Natural killer cell treated with Interleukin-12 subunit alpha and Interleukin-12 subunit beta and Interleukin-15 and Interleukin-18, amount 100 ng/mL, for 72 hours (primary cell): Measurements from ENCODE around the gene COL6A1. TPM values are rescaled to one million over a fixed set of nuclear protein-coding genes. Genes with fewer than 3 reads are reported as not detected.

Source experiments
- ATAC-seq, 2 donors: fragments of 150-1000 bp; cut with Tn5 transposase in 1 of 2; sonication (Bioruptor Pico), chemical (Tn5 transposase) in 1 of 2; 2 replicates each; pipeline ENCODE4 v1.10.0; 2021
- DNase-seq: peaks from one replicate; pipeline ENCODE4 v3.0.0; 2022; ENCODE audit warnings: low spot score
- H3K27ac Mint-ChIP-seq, 2 donors: 1 replicate in 1 of 2; 2 replicates in 1 of 2; pipeline ENCODE4 v1.8.0; 2022; ENCODE audit warnings: mixed read lengths in 2 of 2, mild to moderate bottlenecking in 1 of 2, moderate library complexity in 1 of 2
- H3K27me3 Mint-ChIP-seq, 2 donors: 1 replicate in 1 of 2; 2 replicates in 1 of 2; pipeline ENCODE4 v1.8.0; 2022; ENCODE audit warnings: mixed read lengths in 2 of 2
- H3K36me3 Mint-ChIP-seq: one replicate; pipeline ENCODE4 v1.8.0; 2022; ENCODE audit warnings: mixed read lengths
- H3K4me1 Mint-ChIP-seq, 2 donors: 1 replicate in 1 of 2; 2 replicates in 1 of 2; pipeline ENCODE4 v1.8.0; 2022; ENCODE audit warnings: low read depth in 2 of 2, mixed read lengths in 2 of 2, mild to moderate bottlenecking in 1 of 2
- H3K4me3 Mint-ChIP-seq: one replicate; pipeline ENCODE4 v1.8.0; 2022; ENCODE audit warnings: mixed read lengths
- H3K9me3 Mint-ChIP-seq: 2 replicates; pipeline ENCODE4 v1.8.0; 2022; ENCODE audit warnings: mixed read lengths
- total RNA-seq, 2 donors: library from RNA; stranded (reverse); gene quantifications; one replicate each; pipeline ENCODE4 v1.2.3, GENCODE V29; 2022

COL6A1 gene
- total RNA-seq, 2 donors from 2014 or later = not detected

DNA sequence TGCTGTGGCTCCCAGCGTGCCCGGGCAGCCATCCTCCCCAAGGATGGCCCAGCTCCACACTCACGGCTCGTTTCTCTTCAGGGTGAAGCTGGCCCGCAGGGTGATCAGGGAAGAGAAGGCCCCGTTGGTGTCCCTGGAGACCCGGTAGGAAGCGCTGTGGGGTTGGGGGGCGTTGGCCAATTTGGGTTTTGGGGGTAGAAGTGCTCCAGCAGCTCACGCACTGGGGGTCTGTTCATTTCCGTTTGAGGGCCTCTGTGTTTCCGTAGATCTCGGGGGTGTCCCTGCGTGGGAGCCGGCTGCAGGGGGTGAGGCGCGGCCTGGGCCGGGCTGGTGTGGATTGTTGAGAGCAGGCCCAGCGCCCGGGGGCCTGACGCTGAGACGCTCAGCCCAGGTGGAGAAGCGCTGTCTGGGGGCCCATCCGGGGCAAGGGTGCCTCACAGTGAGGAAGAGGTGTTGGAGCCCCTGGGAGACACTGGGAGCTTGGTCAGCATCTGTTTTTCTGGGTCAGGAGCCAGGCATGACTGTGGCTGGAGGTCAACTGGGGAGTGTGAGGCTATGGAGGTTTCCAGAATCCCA is 12.6 kb downstream of the COL6A1 start:
- Mint-ChIP-seq H3K36me3 (no peaks in the 10 kb centered on the region), H3K9me3 (no peaks in the 10 kb centered on the region), H3K27ac (no peak overlapping the region), H3K27me3 (no peaks in the 10 kb centered on the region), H3K4me1 (no peaks in the 10 kb centered on the region), H3K4me3 (no peak overlapping the region)
- DNase-seq (no peak), ATAC-seq (no peak)

DNA sequence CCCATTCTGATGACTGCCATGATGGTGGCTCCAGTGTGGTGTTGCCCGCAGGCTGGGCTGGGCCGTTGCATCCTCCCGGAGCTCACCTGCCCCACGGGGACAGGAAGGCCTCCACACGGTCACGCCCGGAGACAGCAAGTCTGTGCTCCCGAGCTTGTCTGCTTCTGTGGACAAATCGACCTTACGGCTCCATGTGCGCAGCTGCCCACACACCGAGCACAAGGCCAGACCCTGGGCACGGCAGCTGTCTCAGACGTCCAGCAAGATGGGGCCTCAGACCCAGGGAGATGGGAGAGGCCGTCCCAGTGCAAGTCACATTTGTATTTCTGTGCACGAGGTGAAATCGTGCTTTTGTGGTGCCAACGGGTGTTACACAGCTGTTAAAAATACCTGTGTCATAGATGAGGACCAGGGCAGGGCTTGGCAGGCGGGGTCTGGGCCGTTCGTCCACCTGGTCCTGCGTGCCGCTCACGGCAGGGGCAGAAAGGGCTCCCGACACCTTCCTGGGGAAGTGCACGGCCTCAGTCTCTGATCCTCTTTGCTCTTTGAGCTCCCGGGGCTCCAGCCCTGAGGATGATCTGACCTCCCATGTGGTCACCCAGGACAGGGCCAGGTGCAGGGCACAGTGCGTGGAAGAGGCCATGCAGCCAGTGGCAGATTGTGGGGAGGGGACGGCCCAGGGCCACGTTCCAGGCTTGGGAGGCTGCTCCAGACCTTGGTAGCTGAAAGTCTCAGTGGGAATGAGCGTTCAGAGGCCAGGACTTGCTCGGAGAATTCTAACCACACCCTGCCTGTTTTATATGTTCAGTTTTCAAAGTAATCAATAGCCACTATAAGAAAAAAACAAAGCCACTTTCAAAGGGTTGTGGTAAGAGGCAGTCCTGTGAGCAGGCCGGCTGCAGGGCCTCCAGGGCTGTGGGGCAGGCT is 13.5 kb downstream of the COL6A1 start:
- Mint-ChIP-seq H3K4me1 (no peaks in the 10 kb centered on the region), H3K4me3 (no peak overlapping the region), H3K36me3 (no peaks in the 10 kb centered on the region), H3K27ac (no peak overlapping the region), H3K9me3 (no peaks in the 10 kb centered on the region), H3K27me3 (no peaks in the 10 kb centered on the region)
- peak; percentile 57 for DNase-seq
- no peak for ATAC-seq

GRCh38 chr21:45995686-45996179 is 14.2 kb downstream of the COL6A1 start:
- no peak overlapping the region for H3K27ac Mint-ChIP-seq
- no peaks in the 10 kb centered on the region for H3K4me1 Mint-ChIP-seq
- DNase-seq (peak; percentile 55), ATAC-seq (no peak)
- no peaks in the 10 kb centered on the region for H3K9me3 Mint-ChIP-seq
- no peak overlapping the region for H3K4me3 Mint-ChIP-seq
- H3K27me3 Mint-ChIP-seq = no peaks in the 10 kb centered on the region
- H3K36me3 Mint-ChIP-seq = no peaks in the 10 kb centered on the region

GRCh38 chr21:45996311-45997204 is 15.0 kb downstream of the COL6A1 start:
- DNase-seq (peak; percentile 53), ATAC-seq (no peak)
- Mint-ChIP-seq H3K27me3 (no peaks in the 10 kb centered on the region), H3K4me1 (no peaks in the 10 kb centered on the region), H3K9me3 (no peaks in the 10 kb centered on the region), H3K36me3 (no peaks in the 10 kb centered on the region), H3K27ac (no peak overlapping the region), H3K4me3 (no peak overlapping the region)

GRCh38 chr21:45997205-45997494 is 15.6 kb downstream of the COL6A1 start:
- no peaks in the 10 kb centered on the region for H3K27me3 Mint-ChIP-seq

GRCh38 chr21:45997495-45998275 is 16.1 kb downstream of the COL6A1 start:
- peak; percentile 51 for DNase-seq

More at GRCh38 chr21:45997205-45997494, 15.6 kb downstream of the COL6A1 start:
- H3K4me1 Mint-ChIP-seq = no peaks in the 10 kb centered on the region
- no peaks in the 10 kb centered on the region for H3K9me3 Mint-ChIP-seq
- no peak overlapping the region for H3K27ac Mint-ChIP-seq
- no peaks in the 10 kb centered on the region for H3K36me3 Mint-ChIP-seq
- no peak overlapping the region for H3K4me3 Mint-ChIP-seq
- ATAC-seq (no peak), DNase-seq (no peak)

GRCh38 chr21:45998276-45998701 is 16.7 kb downstream of the COL6A1 start:
- no peak overlapping the region for H3K4me3 Mint-ChIP-seq
- ATAC-seq = no peak
- peak; percentile 59 for DNase-seq

More at GRCh38 chr21:45997495-45998275, 16.1 kb downstream of the COL6A1 start:
- Mint-ChIP-seq H3K4me1 (no peaks in the 10 kb centered on the region), H3K4me3 (no peak overlapping the region), H3K9me3 (no peaks in the 10 kb centered on the region), H3K27me3 (no peaks in the 10 kb centered on the region), H3K36me3 (no peaks in the 10 kb centered on the region), H3K27ac (no peak overlapping the region)
- ATAC-seq = no peak

GRCh38 chr21:45998871-45999580 is 17.5 kb downstream of the COL6A1 start:
- no peaks in the 10 kb centered on the region for H3K4me1 Mint-ChIP-seq
- no peaks in the 10 kb centered on the region for H3K9me3 Mint-ChIP-seq
- H3K4me3 Mint-ChIP-seq = no peak overlapping the region
- H3K27me3 Mint-ChIP-seq = no peaks in the 10 kb centered on the region
- H3K36me3 Mint-ChIP-seq = no peaks in the 10 kb centered on the region
- H3K27ac Mint-ChIP-seq = no peak overlapping the region
- no peak for DNase-seq
- ATAC-seq = no peak

More at GRCh38 chr21:45998276-45998701, 16.7 kb downstream of the COL6A1 start:
- H3K4me1 Mint-ChIP-seq = no peaks in the 10 kb centered on the region
- no peaks in the 10 kb centered on the region for H3K36me3 Mint-ChIP-seq
- H3K9me3 Mint-ChIP-seq = no peaks in the 10 kb centered on the region
- no peaks in the 10 kb centered on the region for H3K27me3 Mint-ChIP-seq
- H3K27ac Mint-ChIP-seq = no peak overlapping the region

GRCh38 chr21:45999581-46000181 is 18.1 kb downstream of the COL6A1 start:
- ATAC-seq = no peak
- Mint-ChIP-seq H3K27me3 (no peaks in the 10 kb centered on the region), H3K36me3 (no peaks in the 10 kb centered on the region), H3K4me1 (no peaks in the 10 kb centered on the region), H3K4me3 (no peak overlapping the region), H3K27ac (no peak overlapping the region), H3K9me3 (no peaks in the 10 kb centered on the region)
- DNase-seq = peak; percentile 51

GRCh38 chr21:46000182-46000730 is 18.7 kb downstream of the COL6A1 start:
- H3K36me3 Mint-ChIP-seq = no peaks in the 10 kb centered on the region
- H3K4me1 Mint-ChIP-seq = no peaks in the 10 kb centered on the region
- no peaks in the 10 kb centered on the region for H3K9me3 Mint-ChIP-seq
- H3K27ac Mint-ChIP-seq = no peak overlapping the region
- no peak overlapping the region for H3K4me3 Mint-ChIP-seq
- H3K27me3 Mint-ChIP-seq = no peaks in the 10 kb centered on the region
- ATAC-seq (no peak), DNase-seq (peak; percentile 58)

GRCh38 chr21:46000731-46001641 is 19.4 kb downstream of the COL6A1 start:
- Mint-ChIP-seq H3K9me3 (no peaks in the 10 kb centered on the region), H3K4me3 (no peak overlapping the region), H3K27ac (no peak overlapping the region), H3K4me1 (no peaks in the 10 kb centered on the region), H3K27me3 (no peaks in the 10 kb centered on the region), H3K36me3 (no peaks in the 10 kb centered on the region)
- ATAC-seq = no peak
- DNase-seq = peak; percentile 50
